HG02588 (cell line): ENCODE data around the gene S100A14.
"Not testable (repeated sequence)": the region's sequence is repeated elsewhere in the genome, so short reads cannot be mapped to it uniquely, and the experiment has no call there.

ENCODE experiments used
- ATAC-seq: cut with Tn5 transposase; IDR thresholded peaks from one replicate; pipeline ENCODE4 v1.9.1; 2021; ENCODE audit warnings: mild to moderate bottlenecking, moderate library complexity; ENCODE audit not compliant: unreplicated experiment

The S100A14 gene

GRCh38 chr1:153588482-153588881, 27.6 kb downstream of the S100A14 start:
- no peak for ATAC-seq

GRCh38 chr1:153588033-153588432, 28.1 kb downstream of the S100A14 start:
- ATAC-seq = not testable (repeated sequence)

- no peak for ATAC-seq
Observed at GRCh38 chr1:153587314-153587713, 28.8 kb downstream of the S100A14 start.

GRCh38 chr1:153586347-153586746, 29.8 kb downstream of the S100A14 start:
- no peak for ATAC-seq

- ATAC-seq = no peak
Observed at GRCh38 chr1:153585006-153585405, 31.1 kb downstream of the S100A14 start.

GRCh38 chr1:153583976-153584375, 32.1 kb downstream of the S100A14 start:
- no peak for ATAC-seq

GRCh38 chr1:153583514-153583913, 32.6 kb downstream of the S100A14 start:
- not testable (repeated sequence) for ATAC-seq

GRCh38 chr1:153582836-153583235, 33.3 kb downstream of the S100A14 start:
- ATAC-seq = not testable (repeated sequence)

GRCh38 chr1:153578936-153579335, 37.2 kb downstream of the S100A14 start:
- ATAC-seq = no peak

GRCh38 chr1:153578490-153578889, 37.6 kb downstream of the S100A14 start:
- no peak for ATAC-seq

GRCh38 chr1:153577624-153578051, 38.5 kb downstream of the S100A14 start:
- ATAC-seq = no peak

GRCh38 chr1:153577138-153577537, 39.0 kb downstream of the S100A14 start:
- no peak for ATAC-seq

GRCh38 chr1:153575497-153575896, 40.6 kb downstream of the S100A14 start:
- not testable (repeated sequence) for ATAC-seq

GRCh38 chr1:153575081-153575491, 41.0 kb downstream of the S100A14 start:
- ATAC-seq = not testable (repeated sequence)

GRCh38 chr1:153573351-153573750, 42.8 kb downstream of the S100A14 start:
- no peak for ATAC-seq

- ATAC-seq = peak; percentile 59
Observed at GRCh38 chr1:153572569-153573015, 43.5 kb downstream of the S100A14 start.

GRCh38 chr1:153571706-153572105, 44.4 kb downstream of the S100A14 start:
- ATAC-seq = no peak

- no peak for ATAC-seq
Observed at GRCh38 chr1:153570874-153571273, 45.3 kb downstream of the S100A14 start.

- ATAC-seq = no peak
Observed at GRCh38 chr1:153569465-153569864, 46.7 kb downstream of the S100A14 start.

- ATAC-seq = no peak
Observed at GRCh38 chr1:153568367-153569099, 47.6 kb downstream of the S100A14 start.

- ATAC-seq = no peak
Observed at GRCh38 chr1:153567621-153568366, 48.3 kb downstream of the S100A14 start.
